Anterior cingulate cortex (tissue), 58 donors: ENCODE measurements around the gene GGACT.

Experiments used
- DNase-seq, 58 donors: peaks; one replicate each; lab custom pipeline; 2025; lab: John Stamatoyannopoulos, UW

GGACT gene

GRCh38 chr13:100560498-100561157 lies 28.0 kb downstream of the GGACT start:
- peak in 17 of 58 donors; percentile 8 to 68 (median 26) for DNase-seq

- no peak for DNase-seq
These were observed 28.7 kb downstream of the GGACT start for GRCh38 chr13:100559886-100560285.

- DNase-seq = no peak
These were observed 35.8 kb downstream of the GGACT start for GRCh38 chr13:100552755-100553154.

- peak in 16 of 58 donors; percentile 5 to 51 (median 16) for DNase-seq
These were observed 39.3 kb downstream of the GGACT start for GRCh38 chr13:100549316-100549715.

- peak in 1 of 58 donors; percentile 6 for DNase-seq
These were observed 40.8 kb downstream of the GGACT start for GRCh38 chr13:100547791-100548201.

- no peak for DNase-seq
These were observed 41.7 kb downstream of the GGACT start for GRCh38 chr13:100546713-100547405.

GRCh38 chr13:100545684-100546061 lies 42.9 kb downstream of the GGACT start:
- DNase-seq = no peak

- peak in 27 of 58 donors; percentile 9 to 53 (median 25) for DNase-seq
These were observed 43.5 kb downstream of the GGACT start for GRCh38 chr13:100544866-100545683.

GRCh38 chr13:100543872-100544602 lies 44.6 kb downstream of the GGACT start:
- no peak for DNase-seq

GRCh38 chr13:100542826-100543156 lies 45.8 kb downstream of the GGACT start:
- DNase-seq = no peak

- DNase-seq = no peak
These were observed 46.4 kb downstream of the GGACT start for GRCh38 chr13:100541897-100542825.

GRCh38 chr13:100540621-100541020 lies 48.0 kb downstream of the GGACT start:
- no peak for DNase-seq

GRCh38 chr13:100537951-100538462 lies 50.6 kb downstream of the GGACT start:
- DNase-seq = no peak

GRCh38 chr13:100537486-100537885 lies 51.1 kb downstream of the GGACT start:
- no peak for DNase-seq

GRCh38 chr13:100536643-100537180 lies 51.9 kb downstream of the GGACT start:
- no peak for DNase-seq

GRCh38 chr13:100535426-100536135 lies 53.0 kb downstream of the GGACT start:
- no peak for DNase-seq

GRCh38 chr13:100534911-100535310 lies 53.7 kb downstream of the GGACT start:
- no peak for DNase-seq

- no peak for DNase-seq
These were observed 54.3 kb downstream of the GGACT start for GRCh38 chr13:100534147-100534843.
